GM19025 (cell line): Measurements from ENCODE around the gene TEX2.
"Not testable (repeated sequence)": the region's sequence is repeated elsewhere in the genome, so short reads cannot be mapped to it uniquely, and the experiment has no call there.

Source experiments
- ATAC-seq: cut with Tn5 transposase; IDR thresholded peaks from one replicate; pipeline ENCODE4 v1.9.1; 2021; ENCODE audit warnings: mild to moderate bottlenecking, low read depth, moderate library complexity; ENCODE audit not compliant: unreplicated experiment

TEX2 gene

DNA sequence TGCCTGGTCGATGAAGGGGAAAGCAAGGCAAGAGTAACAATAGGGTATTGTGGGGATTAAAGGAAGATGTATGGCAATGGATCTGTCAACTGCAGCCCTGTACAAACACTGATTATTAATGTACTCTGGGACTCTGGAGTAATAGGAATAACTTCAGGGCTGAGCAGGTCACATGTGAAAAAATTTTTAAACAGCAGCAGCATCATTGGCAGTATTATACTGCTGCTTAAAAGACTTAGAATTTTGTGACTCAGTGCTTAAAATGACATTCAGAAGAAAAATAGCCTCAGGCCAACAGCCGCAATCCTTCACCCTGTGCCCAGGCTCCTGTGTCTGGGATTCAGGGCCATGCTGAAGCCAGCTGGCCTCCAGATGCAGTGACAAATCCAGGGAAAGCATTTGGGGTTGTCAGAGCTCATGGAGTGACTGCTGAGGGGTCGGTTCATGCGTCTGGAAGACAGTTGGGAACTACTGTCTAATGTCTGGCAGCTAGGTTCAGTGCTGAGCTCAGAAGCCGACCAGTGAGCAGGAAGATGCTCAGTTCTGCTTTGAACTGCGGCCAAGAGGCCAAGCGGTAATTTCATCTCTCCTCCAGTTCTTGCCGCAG, 22.2 kb downstream of the TEX2 start:
- no peak for ATAC-seq

DNA sequence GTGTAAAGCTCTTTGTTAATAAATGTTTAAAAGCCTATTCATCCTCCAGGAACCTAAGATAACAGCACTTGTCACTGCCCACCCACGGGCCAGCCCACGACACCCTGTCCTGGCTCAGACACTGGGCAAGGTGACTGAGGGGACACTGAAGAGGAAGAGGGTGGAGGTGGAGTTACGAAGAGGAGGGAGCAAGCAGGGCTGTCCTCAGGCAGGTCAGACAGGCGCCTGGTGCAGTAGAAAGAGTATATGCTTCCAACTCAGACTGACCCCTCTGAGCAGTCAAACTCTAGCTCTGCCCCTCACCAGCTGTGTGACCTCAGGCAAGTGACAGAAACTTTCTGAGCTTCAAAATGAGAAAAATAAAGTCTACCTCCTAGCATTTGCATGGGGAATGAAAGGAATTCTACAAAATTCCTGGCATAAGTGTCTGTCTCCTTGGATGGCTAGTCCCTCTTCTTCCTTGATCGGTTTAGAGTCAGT, 22.8 kb downstream of the TEX2 start:
- ATAC-seq = no peak

DNA sequence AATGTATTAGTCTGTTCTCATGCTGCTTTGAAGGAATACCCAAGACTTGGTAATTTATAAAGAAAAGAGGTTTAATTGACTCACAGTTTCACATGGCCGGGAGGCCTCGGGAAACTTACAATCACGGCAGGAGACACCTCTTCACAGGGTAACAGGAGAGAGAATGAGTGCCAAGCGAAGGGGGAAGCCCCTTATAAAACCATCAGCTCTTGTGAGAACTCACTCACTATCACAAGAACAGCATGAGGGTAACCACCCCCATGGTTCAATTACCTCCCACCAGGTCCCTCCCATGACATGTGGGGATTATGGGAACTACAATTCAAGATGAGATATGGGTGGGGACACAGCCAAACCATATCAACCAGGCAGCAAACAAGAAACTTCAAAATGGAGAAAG, 24.6 kb downstream of the TEX2 start:
- not testable (repeated sequence) for ATAC-seq

DNA sequence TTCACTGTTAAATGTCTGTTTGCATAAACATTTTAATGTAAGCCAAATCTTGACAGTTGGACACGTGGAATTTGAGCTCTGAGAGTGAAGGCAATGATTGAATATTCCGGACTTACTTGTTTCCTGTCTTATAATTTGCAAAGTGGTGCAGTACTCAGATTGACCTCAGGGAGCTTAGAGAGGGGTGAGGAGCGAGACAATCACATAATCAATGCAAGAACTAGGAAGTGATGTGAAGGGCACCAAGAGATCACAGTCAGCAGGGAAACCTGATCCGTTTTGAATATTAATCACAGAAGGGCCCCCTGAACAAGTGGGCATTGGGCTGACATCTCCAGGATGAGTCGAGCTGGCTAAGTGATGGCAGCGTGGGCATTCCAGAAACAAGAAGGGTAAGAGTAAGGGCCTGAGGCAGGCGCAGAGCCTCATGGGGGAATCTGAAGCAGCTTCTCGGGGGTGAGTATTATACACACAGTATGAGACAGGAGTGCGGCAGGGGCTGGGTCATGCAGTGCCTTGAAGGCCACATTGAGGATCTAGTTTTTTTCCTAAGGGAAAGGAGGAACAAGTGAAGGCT, 26.1 kb downstream of the TEX2 start:
- no peak for ATAC-seq

DNA sequence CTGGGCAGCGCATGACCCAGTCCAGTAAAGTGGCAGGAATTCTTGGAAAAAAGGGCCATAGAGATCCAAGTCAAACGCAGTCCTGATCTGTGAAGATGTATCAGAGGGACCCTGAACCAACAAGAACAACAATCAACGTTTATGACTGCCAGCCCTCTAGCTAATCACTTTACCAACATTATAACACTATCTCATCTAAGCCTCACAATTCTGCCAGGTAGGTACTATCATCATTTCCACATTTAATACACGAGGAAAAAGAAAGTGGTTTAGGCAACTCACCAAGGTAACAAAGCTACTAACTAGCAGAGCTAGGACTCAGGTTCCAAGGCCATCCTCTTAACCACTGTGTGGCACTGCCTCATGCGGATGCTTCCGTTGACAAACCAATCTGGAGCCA, 28.1 kb downstream of the TEX2 start:
- ATAC-seq = no peak

DNA sequence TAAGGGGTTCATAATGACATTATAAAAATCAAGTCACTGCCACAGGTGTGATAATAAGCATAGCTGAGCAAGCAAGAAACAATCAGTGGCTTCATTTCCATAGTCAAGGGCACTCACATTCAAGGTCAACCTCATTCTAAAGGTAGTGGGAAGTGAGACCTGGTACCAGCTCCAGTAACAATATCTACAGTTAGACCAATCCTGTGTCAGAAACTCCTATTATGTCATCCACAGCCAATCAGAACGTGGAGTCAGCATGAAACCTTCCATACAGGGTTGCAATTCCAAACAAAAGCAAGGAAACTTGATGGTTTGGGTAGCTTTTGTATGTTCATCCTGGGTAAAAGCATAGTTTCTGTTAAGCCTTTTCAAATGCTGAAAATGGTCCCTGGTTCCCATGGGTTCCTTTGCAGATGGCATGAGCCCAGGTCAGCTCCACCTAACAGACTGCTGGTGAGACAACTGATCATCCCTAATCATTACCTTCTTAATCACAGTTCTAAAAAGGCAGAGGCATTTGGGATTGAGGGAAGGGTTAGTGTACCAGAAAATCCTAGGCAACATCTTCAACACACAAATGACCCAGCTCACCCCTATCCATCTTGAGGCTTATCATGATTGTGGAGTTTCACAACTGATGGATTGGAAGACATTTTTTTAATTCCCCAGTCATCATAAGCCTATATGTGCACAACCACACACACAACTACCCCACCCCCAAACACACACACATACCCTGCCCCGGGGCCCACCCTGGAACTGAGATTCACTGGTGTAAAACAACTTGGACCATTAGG, 30.4 kb downstream of the TEX2 start:
- ATAC-seq = no peak

DNA sequence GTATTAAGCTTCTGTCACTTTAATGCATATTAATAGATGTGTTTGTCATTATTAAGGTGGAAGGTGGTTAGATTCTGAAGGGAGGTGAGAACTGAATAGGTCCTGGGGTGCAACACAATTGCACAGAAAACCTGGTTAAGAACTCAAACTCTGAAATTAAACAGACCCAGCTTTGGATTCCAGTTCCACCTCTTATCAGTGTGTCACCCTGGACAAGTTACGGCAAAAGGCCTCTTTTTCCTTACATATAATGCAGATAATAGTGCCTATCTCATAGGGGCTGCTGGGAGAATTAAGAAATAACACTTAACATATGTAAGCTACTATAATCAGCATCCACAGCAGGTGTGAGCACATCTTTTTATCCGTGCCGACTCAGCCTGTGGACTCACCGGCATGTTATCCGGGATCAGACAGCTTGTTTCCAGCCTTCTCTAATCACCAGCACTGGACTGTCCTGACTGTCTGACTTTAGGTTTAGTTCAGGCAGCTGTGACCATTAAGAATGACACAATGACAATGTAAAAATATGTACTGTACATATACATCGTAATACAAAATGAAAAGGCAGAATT, 31.4 kb downstream of the TEX2 start:
- no peak for ATAC-seq

DNA sequence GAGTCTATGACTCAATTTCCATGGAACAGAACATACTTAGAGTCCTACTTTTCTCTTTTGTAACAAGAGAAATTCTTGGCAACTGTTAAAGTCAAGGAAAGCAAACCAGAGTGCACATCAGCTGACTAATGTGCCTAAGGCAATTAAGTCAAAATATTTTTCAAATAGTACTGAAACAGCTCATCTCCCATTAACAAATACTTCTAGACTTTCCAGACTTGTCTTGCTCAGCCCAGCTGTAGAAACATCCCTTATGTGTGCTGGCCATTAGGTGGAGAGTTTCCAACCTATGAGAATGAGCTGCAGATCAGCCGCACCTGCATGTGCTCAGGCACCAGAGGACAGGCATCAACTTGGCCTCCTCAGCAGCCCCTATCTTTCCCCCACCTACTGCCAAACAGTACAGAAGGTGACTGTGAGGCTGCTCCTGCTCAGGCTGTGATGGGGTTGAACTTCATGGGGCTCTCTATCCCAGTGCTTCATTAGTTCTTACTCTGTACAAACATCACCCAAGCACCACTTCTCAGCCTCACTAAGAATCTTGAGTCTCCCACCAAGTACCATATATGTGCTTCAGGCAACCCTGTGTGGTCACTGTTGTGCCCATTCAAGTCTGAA, 32.2 kb downstream of the TEX2 start:
- ATAC-seq = no peak

DNA sequence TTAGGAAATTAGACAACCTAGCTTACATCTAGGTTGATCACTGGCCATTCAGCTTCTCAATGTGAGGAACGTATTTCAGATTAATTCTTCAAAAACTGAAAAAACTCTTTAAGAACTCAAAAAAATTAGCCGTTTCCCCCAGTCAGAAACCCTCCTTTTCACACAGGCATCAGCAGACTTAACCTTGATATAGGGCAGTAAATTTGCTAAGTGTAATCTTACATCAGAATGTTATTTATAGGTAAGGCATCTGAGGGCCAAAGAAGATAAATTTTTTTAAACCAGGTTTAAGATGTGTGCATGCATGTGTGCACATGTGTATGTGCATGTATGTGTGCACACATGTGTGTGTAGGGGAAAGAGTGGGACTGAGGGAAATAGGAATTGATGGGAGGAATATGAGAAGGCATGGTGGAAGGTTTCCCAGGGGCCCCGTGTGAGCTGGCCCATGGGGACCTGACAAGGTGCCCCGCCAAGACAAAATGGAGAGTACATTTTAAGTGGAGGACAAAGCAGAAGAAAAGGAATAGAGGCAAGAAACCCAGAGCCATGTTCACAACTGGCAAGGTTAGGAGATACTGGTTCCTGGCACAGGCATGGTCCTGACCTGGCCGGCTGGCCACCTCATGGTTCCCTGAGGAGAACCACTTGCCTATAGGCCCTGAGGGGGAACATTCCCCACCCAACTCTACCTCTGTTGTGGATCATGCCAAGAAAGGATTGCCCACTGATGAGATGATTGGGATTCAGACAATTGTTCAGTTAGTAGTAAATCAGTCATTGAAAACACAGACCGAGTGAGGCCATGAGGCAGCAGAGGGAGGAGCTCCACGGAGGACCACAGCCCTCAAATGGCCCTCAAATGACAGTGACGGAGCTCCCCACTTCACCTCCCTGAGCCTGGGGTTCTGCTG, 33.0 kb downstream of the TEX2 start:
- ATAC-seq = no peak

DNA sequence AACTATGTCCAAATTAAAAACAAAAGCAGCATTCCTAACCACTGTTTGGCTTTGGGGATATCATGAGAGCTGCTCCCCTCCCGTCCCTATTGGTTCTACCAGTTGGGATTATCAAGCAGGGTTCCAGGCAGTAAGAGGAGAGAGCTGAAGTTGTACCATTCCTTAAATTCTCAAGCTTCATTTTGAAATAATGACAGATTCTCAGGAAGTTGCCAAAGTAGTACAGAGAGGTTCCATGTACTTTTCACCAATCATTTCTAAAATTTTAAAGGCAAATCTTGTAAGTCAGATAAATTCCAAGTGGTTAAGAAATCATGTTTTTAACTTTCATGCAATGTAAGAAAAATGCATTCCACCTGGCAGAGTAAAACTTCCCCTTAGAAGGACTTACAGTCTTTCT, 36.9 kb downstream of the TEX2 start:
- no peak for ATAC-seq

DNA sequence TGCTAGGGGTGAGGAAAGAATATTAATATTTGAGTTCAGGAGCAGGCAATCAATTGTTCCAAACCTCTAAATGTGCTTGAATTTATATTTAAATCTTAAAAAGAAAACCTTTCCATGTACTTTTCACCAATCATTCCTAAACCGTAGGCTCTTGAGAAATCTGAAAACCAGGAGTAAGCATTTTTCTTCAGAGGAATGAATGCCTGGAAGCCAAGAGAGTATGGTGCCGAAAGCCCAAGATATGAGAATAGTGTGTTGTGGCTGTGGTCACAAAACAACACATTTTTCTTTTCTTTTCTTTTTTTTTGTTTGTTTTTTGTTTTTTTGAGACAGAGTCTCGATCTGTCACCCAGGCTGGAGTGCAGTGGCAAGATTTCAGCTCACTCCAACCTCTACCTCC, 37.6 kb downstream of the TEX2 start:
- no peak for ATAC-seq

DNA sequence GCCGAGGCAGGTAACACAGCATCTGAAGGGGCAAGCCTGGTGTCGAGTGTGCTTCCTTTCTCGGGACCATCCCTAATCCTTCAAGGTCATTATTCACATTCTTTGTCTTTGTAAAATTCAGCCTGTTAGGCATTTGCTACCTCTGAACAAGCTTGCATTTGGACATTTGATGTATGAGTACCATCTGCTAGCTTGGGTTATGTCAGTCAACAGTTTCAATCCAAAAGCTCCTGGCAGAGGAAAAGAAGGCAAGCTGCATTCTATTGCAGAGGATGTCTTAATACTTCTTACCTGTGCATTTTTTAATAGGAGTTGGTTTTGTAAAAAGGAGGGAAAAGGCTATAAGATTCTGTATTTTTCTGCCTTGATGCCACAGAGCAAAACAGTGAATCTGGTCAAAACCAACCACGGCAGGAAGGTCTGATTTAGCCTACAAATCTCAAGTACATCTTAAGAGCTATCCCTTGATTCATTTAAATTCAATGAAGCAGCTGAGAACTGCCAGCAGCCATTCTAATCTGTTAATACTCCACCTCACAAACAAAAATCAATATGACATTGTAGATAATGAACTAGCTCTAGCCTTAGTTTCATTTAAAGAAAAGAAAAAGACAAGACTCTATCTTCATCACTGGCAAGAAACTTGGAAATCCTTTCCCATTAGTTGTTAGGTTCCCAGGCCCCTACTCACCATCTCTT, 39.0 kb downstream of the TEX2 start:
- ATAC-seq = no peak

DNA sequence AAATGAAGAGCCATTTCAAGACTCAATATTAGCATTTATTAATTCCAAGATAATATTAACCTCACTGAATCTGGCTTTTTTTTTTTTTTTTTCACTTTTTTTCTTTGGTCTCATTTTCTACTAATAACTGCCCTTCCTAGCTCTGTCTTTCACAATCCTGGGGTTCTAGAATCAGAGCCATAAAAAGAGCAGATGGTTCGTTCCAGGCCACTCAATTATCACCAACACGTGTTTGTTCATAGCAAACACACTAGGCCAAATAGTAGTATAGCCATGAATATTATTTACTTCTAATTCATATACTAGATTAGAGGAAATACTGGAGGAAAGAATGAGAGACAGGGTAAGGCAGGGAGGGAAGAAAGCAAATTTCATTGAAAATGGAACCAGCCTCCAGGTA, 39.8 kb downstream of the TEX2 start:
- ATAC-seq = no peak

DNA sequence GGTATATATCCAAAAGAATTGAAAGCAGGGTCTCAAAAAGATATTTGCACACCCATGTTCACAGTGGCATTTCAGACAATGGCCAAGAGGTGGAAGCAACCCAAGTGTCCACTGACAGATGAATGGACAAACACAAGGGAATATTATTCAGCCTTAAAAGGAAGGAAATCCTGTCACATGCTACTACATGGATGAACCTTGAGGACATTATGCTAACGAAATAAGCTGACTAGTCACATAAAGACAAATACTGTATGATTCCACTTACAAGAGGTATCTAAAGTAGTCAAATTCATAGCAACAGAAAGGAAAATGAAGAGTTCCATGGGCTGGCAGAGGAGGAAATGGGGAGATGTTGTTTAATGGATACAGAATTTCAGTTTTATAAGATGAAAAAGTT, 41.4 kb downstream of the TEX2 start:
- ATAC-seq = no peak

DNA sequence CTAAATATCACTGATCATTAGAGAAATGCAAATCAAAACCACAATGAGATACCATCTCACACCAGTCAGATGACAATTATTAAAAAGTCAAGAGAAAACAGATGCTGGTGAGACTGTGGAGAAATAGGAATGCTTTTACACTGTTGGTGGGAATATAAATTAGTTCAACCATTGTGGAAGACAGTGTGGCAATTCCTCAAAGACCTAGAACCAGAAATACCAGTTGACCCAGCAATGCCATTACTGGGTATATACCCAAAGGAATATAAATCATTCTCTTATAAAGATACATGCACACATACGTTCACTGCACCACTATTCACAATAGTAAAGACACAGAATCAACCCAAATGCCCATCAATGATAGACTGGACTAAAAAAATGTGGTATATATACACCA, 42.5 kb downstream of the TEX2 start:
- not testable (repeated sequence) for ATAC-seq

DNA sequence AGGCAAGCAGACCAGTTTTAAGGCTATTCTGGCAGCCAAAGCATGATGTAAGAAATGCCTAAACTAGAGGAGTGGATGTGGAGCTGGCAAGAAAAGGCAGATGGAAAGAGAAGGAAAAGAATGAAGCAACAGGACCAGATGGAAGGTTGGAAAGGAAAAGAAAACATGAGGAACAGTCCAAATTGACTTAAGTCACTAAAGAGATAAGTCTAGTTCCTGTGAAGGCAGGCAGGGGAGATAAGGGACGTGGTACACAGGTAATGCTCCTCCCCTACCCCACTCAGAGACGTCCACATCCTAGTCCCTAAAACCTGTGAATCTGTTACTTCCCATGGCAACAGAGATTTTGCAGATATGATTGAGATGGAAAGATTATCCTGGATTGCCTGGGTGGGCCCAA, 43.5 kb downstream of the TEX2 start:
- no peak for ATAC-seq

DNA sequence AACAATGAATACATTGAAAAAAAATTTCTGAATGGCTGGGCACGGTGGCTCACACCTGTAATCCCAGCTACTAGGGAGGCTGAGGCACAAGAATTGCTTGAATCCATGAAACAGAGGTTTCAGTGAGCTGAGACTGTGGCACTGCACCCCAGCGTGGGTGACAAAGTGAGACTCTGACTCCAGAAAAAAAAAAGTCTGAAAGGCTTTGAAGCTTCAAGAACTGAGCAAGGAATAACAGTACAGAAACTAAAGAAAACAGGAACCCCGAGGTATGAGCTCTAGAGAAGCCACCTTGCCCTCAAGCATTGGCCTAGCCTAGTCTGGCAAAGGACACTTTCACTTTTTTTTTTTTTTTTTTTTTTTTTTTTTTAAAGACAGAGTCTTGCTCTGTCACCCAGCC, 45.0 kb downstream of the TEX2 start:
- no peak for ATAC-seq

DNA sequence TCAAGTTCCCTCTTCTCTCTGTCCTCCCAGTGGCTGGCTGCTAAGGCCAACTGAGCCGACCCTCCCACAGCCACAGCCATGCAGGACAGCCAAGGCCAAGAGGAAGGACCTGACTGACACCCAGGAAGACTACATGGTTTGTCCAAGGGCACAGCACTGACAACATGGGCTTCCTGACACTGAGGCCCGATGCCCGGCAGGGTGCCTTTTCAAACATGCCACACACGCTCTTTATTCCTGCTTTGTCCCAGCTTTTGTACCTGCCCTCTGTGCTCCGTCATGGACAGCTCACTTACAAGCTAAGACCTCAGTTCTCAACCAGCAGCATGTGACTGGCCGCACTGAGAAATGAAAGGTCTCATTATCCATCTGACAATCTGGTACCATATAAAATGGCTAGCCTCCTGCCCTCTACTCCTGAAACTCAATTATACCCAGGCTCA, 45.8 kb downstream of the TEX2 start:
- ATAC-seq = no peak
